Stimulated activated CD8-positive, alpha-beta memory T cell treated with anti-CD3 and anti-CD28 coated beads, Interleukin-7, amount 100 ng/mL, for 1 hour (primary cell): Measurements from ENCODE around the gene BEND6.

Experiments
- DNase-seq, 2 donors: peaks; one replicate each; pipeline ENCODE4 v3.0.0-alpha.2; 2020; ENCODE audit warnings: low read depth in 2 of 2

BEND6 gene

DNA sequence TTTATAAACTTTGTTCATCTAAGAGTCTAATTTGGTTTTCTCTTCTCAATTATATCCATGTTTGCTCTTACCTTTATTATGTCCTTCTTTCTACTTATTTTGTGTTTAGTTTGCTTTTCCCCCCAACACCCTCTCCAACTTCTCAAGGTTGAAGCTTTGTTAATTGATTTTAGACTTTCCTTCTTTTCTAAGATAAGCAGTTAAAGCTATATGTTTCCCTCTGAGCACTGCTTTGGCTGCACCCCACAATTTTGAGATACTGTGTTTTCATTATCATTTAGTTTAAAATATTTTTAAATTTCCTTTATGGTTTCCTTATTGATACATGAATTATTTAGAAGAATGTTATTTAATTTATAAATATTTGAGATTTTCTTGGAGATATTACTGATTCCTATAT, 13.9 kb upstream of the BEND6 start:
- DNase-seq: no peak

DNA sequence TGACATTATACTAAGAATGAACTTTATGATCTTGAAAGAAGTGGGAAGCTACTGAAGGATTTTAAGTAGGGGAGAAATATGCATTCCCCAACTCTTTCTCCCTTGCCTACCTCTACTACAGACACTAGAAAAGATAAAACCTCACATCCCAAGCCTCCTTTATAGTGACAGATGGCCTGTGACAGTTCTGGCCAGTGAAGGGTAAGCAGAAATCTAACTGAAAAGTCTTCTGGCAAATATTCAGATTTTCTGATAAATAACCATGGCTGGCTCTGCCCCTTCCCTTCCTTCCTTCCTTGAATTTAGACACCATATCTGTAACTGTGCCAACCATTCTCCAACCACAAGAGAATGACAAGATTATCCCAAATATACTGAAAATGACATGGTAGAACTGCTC, 10.2 kb upstream of the BEND6 start:
- no peak for DNase-seq

DNA sequence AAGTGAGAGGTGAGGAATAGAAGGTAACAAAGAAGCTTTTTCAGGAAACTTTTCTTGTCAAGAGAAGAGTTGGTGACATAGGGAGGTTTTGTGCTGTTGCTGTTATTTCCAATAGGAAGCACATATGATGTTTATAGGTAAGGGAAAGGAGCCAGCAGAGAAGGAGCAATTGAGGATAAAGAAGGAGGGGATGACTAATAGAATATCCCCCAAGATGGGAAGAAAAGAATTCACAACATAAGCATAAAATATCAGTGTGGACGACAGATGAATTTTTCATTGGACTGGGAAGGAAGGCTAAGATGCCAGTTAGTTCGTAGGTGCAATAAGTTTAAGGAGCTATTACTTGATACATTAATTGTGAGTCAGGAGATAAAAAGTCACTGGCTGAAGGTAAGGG, 8.5 kb upstream of the BEND6 start:
- DNase-seq: no peak

DNA sequence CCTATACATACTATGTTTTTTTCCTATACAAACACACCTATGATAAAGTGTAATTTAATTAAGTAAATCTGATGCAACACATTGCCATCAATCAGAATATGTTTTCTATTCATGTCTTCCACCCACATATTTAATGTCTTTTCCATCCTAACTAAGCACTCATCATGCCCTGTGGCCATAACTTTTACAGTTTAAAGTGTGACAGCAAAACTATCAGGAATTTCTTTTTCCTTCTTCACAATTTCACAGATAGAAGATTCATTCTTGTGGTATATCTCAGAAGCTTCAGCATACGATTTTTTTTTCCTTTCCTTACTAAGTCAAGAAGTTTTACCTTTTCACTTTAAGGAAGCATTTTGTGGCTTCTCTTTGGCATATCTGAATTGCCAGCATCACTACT, 7.0 kb upstream of the BEND6 start:
- DNase-seq: no peak

DNA sequence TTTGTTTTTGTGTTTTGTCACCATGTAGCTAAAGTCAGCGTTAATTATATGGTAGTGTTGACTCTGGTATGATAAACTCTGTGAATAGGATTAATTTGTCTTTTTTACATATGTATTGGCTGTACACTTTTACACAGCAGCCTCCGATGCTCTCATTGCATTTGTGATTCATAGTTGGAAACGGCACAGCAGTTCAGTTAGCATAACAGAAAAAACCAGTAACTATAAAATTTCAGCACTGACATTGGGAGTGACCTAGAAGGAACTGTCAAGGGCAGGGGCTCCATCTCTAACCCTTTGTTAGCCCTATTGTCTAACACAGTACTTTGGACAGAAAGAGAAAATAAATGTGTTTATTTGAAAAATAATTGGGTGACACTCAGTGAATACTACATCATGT, 5.6 kb upstream of the BEND6 start:
- DNase-seq: no peak

DNA sequence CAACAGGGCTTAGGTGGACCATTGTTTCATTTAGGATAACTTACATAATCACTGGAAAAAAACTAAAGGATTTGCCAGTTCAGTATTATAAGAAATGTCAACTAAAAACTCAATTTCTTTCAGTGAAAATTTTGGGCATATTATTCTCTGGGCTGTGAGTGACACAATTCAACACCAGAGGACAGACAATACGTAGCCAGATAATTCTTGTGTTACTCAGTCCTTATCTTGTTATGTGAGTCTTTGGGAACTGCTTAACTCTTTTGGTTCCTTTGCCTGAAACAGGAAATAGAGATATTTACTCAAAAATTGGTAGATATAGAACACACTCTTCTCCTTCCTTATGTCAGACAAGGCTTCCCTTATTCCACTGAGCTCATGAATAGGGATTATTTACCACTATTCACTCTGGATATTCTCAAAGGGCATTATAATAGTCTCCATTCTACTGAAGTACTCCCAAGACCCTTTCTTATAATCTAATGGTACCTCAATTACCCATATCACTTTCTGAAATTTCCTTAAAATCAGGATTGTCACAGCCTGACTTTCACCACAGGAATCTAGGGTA, 4.9 kb upstream of the BEND6 start:
- DNase-seq: no peak

DNA sequence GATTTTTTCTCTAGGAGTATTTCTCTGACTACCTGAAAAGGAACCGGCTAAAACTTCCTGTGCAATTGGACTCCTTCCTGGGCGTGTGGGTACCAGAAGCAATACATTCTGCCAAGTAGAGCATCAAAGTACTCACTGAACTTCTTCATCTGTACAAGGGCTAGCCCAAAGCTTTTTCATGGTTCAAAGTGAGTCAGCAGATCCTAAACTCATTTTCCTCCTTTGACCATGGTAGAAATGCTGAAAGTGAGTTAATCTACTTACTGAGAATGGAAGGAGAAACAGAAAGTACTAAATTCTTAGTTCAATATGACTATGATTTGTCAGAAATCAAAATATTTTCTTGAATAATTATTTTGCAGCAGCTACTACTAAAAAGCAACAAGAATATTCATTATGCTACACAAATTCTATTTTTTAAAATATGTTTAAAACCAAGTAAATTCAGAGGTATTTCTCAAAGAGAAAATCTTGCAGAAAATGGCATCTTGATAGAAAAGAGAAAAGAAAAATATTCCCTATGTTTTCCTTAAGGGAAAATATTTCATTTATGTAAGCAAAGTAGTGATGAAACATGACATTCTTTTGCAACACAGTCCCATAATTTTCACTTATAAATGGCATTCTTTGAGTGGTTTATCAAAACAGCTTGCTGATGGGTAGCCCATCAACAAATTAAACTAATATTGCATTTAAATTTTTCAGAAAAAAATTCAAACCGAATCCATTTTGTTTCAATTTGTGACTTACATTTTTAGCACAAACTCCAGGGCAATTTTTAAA, 3.7 kb upstream of the BEND6 start:
- no peak for DNase-seq

DNA sequence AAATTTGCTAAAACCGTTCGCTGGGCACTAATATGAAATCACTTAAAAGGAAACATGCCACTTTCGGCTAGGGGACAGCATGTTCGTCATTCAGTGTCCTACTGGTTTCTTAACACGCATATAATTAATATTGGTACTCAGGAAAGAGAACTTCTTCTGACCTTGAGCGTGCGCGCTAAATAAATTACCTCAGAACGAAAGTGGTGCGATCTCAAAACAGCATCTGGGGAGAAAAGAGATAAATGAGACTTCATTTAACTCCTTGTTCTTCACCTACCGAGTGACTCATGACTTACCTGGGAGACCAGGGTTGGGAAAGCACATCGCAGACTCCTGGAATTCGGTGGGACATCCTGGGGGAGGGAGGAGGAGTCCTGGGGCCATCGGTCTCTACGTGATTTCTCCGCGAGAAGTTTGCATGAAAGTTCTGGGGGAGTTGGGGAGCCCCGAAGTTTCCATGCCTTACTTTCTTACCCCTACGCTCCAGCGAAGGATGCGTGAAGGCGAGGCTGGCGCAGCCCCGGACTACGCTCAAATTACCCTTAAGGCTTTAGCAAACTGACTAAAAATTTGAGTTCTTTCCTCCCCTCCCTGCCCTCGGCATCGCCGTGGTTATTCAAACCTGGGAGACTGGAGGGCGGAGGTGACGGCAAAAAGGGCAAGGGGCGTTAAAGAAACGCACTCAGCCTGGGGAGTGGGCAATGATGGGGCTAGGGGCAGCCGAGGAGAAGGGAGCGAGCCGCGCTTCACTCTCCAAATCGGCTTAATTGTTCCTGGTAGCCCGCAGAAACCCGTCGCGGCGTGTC, 1.1 kb upstream of the BEND6 start:
- DNase-seq: no peak

DNA sequence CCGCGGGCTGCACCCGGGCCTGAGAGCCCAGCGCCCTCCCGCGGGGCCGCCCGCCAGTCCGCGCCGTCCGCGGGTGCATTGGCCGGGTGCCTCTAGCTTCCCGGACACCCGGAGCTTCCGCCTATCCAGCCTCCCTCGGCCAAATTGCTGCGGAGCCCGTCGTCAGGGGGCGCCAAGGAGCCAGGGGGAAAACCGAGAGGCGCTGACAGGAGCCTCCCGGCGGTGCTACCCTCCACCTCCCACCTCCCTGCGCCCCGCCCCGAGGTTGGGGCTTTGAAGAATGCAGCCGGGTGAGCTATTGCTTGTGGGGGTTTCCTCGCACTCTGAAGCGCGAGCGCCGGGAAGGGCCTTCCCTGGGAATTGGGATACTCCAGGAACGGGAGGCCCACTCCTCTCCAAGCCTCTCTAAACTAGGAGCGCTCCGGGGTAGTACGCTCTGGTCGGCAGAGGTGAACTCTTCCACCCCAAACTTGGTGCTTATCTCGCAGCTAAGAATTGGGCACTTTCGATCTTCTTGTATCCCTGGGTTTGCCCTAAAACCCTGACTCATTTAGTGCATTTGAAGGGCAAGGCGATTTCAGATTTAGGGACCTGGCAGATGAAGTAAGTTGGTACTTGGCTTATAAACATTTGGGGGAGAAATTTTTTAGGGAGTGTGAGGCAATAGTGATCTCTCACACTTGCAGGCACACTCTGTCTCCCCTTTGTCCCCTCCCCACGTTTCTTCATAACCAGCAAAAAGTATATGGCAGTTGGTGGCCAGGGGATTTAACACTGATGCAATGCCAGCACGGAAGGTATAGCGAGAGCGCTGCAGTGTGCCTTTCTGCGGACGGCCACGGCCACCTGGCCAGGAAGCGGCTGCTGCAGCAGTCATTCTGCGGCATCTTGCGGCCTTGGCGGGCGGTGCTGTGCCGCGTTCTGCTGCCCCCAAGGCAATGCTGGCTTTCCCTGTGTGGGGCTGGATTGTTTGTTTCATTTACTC, 556 bp downstream of the BEND6 start:
- DNase-seq: peak in 1 of 2 donors; percentile 7

DNA sequence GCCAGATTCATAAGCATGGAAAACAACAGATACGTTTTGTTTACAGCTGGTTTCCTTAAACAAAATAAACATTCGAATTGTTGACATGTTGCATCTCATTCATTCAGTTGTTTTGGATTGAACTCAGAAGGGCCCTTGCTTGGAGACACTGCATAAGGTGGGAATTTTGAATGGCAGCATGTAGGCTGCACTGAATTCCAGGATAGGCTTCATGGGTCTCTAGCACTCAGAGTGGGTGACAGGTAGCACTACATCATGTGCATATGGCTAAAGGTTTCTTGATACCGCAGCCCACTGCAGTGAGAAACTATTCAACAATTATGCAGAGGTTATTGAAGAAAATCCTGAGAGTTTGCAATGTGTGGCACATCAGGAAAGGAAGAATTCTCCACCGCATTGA, 1.6 kb downstream of the BEND6 start:
- no peak for DNase-seq

DNA sequence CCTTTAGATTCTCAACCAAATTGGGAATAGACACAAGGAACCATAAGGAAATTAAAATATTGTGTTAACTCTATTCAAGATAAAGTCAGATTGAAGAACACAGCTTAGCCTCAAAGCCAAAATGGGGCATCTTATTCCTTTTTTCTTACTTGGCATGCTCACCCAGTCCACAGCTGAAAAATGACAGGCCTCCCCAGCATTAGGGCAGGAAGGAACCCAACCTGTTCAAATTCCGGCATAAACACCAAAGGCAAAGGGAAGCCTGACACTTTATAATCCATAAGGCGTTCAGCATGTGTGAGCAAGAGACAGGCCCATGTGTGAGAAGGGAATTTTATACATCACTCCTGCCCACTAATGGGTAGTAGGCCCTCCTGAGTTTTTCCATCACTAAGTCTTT, 2.9 kb downstream of the BEND6 start:
- DNase-seq: no peak

DNA sequence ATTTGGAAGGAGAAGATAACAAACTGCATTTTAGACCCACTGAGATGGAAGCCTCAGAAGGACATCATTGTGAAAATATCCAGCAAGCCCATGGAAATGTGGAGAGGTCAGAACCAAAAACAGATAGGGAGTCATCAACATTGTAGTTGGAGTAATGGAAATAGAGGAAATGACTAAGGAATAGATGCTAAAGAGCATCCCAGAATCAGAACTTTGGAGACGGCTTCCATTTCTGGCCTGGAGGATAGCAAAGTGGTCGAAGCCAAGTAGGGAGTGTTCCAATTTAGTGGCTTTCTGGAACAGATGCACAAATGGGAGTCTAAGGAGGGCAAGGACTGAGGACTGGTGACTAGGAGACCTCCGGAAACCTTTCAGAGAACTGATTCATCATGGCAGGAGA, 3.6 kb downstream of the BEND6 start:
- DNase-seq: no peak

DNA sequence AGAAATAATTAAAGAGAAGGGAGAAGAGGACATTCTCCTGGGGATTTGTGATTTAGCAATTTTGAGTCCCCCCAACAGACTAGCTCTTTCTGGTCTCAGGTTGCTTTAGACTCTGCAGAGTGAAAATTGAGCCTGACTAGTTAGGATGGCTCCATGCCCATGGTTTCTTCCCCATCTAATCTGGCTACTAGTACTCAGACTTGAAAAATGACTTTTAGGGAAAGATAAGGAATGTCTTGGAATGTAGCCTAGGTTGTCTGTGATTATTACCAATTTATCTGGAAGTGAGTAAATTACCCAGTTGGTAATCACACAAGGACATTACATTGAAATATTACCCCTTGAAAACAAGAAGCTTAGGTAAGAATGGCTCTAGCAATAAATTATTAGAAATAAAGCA, 4.2 kb downstream of the BEND6 start:
- no peak for DNase-seq

DNA sequence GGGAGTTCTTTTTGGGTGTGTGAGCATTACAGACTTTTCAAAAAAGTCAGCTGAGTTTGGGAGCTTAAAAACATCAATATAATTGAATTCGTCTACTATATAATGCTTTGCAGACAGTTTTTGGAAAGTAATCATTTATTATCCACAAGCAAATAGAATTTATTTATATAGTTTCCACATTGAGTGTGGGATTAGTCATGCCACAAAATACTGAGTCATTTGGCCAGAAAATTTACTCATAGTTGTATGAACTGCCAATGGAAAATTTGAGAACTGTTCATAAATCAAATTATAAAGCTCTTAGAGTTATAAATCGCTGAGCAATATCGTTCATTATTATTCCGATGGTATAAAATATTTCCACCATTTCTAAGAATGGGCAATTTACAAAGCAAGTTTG, 5.0 kb downstream of the BEND6 start:
- DNase-seq: no peak

DNA sequence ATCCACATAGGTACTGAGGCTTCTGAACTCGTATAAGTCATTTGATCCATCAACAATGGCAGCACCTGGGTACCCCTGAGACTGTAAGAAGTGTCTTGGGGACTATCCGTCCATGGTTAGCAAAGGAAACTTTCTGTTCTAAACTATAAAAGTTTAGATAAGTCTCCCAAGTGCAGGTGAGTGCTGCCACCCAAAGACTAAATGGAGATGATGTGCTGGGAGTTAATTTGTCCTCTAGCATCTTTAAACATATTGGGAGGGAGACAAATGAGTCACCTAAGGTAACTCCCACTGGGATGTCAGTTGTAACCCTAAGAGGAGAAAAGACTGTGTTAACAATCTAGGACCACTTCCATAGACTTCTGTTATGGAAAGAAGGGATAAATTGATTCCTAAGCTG, 6.2 kb downstream of the BEND6 start:
- DNase-seq: no peak

DNA sequence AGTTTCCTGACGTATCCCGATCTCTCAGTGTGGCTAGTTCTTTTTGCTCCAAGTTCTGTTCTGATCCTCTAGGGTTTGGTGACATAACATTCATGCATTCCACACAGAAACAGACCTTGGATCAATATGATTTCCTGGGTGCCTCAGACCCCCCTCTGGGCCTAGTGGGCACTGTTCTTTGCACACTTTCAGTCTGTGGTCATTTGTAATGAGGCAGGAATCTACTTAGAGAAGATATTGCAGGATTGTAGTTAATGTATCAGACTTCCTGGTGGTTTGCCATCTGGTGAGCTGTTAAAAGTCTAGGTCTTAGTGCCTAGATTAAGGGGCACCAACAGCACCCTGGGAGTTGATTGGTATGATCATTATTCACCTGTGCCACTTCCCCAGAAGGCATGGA, 7.5 kb downstream of the BEND6 start:
- DNase-seq: no peak

DNA sequence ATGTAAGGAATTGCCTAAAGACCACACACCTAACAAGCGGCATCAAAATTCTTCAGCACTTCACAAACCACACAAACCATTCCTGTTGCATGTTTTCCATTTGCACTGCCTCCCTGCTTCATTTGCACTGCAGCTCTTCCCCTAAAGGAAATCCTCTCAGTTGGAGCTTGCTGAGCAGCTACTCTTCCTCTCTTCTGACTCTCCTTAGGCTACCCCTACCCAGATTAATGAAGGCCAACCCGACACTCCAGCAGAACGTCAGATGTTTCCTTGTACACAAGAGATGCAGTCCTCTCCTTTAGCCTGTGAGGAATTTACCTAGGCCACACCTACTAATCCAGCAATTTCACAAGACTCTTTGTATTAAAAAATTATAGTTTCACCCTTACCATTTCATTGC, 8.1 kb downstream of the BEND6 start:
- DNase-seq: no peak

DNA sequence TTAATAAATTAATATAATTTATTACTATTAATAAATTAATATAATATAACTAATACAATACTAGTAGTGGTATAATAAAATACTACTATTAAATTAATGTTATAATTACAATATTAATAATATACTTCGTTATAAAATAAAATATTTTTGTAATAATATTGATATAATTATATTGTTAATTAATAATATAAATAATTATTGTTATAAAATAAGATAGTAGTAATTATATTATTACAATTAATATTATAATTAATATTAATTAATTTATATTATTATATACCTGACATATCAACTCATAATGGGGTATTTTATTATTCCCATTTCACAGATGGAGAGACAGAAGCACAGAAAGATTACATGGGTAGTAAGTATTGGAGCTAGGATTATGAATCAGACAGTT, 8.9 kb downstream of the BEND6 start:
- no peak for DNase-seq

DNA sequence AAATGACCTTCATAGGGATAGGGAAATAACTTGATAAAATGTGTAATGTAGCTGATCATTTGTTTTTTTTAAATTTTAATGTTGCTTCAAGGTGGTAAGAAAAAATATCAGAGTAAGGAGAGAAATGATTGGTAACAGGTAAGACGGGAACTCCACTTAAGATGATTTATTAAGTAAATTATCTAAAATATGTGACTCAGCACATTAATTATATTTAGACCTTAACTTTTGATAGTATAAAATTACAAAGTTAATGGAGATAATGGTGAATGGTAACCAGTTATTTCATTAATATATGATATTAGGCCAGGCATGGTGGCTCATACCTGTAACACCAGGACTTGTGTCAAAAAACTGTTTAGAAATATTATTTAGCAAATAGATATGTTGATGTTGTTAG, 10.2 kb downstream of the BEND6 start:
- no peak for DNase-seq

DNA sequence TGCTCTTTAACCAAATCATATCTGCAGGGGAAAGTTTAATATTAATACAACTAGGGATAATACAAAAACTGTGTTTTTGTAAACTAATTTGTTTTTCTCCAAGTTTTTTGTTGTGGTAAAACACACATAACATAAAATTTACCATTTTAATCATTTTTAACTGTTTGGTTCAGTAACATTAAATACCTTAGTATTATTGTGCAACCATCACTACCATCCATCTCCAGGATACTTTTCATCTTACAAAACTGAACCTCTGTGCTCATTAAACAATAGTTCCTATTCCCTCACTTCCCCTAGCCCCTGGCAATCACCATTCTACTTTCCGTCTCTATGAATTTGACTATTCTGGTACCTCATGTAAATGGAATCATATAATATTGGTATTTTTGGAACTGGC, 15.9 kb downstream of the BEND6 start:
- no peak for DNase-seq

DNA sequence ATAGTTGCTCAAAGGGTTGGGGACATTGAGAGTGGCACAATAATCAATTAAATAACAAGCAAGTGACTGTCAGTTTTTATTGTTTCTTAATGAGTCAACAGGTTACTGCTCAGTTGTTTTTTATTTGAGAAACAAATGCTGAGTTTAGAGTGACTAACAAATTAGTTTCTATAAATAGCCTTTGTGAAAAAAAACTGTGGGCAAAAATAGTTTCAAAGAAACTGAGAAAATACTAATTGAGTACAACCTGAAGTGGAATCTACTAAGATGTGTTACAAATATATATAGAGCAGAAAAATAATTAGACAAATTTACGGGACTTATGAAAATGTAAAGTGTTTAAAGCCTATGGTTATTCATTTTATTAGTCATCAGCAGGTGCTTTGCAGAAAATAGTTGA, 22.3 kb downstream of the BEND6 start:
- no peak for DNase-seq

DNA sequence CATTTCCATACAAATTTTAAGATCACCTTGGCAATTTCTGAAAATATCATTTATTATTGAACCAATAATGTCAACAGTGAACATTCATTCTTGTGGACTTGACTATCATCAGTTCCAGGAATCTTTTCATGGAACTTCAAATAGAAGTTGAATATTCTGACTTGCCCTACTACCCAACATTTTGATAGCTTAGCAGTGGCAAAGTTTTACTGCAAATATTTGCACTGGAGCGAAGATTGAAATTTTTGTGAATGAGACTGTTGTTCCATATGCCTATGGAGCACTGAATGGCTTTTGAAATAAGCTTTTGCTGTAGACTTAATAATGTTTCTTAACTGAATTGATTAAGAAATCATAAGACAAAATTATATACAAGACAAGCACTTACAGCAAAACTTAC, 23.6 kb downstream of the BEND6 start:
- DNase-seq: no peak
